ENCODE data around the gene CYTH3. TPM values are rescaled to one million over a fixed set of nuclear protein-coding genes. Genes with fewer than 3 reads are reported as not detected.

The CYTH3 gene
- polyA plus RNA-seq, 1 donor (not counting 4 experiments of a cell fraction or from before 2014, with no cell fraction given): 28.4 TPM

GRCh38 chr7:6175645-6176044 lies 96.8 kb downstream of the CYTH3 start:
- Histone ChIP-seq H3K36me3 (ENCODE audit: control insufficient read depth in 2 of 2, extremely low read depth in 1 of 2, insufficient read depth in 2 of 2, low read length in 2 of 2) (peaks cover 15 to 23% of the 10 kb centered on the region in 2 experiments), H3K9me1 (ENCODE audit: control insufficient read depth, extremely low read depth, insufficient read depth, low read length) (no peaks in the 10 kb centered on the region), H3K4me1 (ENCODE audit: control insufficient read depth, extremely low read depth, insufficient read depth, low read length) (peaks cover 6% of the 10 kb centered on the region), H3K27ac (ENCODE audit: control insufficient read depth, insufficient read depth, low read length) (no peak overlapping the region), H3K27me3 (ENCODE audit: control insufficient read depth, extremely low read depth, insufficient read depth, low read length) (no peaks in the 10 kb centered on the region), H3K4me2 (ENCODE audit: control insufficient read depth, extremely low read depth, insufficient read depth, low read depth, low read length) (no peak overlapping the region), H3K79me2 (ENCODE audit: control insufficient read depth, insufficient read depth, low read length) (no peaks in the 10 kb centered on the region), H3K9me3 (ENCODE audit: control insufficient read depth, low read depth, low read length) (no peaks in the 10 kb centered on the region), H3K4me3 (ENCODE audit: control insufficient read depth in 2 of 3, extremely low read depth in 1 of 3, insufficient read depth in 2 of 3, low read depth in 1 of 3, low read length in 3 of 3) (no peak overlapping the region), H3K9ac (ENCODE audit: control insufficient read depth, extremely low read depth, insufficient read depth, low read length) (no peak overlapping the region), H4K20me1 (ENCODE audit: control insufficient read depth, extremely low read depth, insufficient read depth, low read length) (no peaks in the 10 kb centered on the region), H2AFZ (ENCODE audit: control insufficient read depth, low read length) (no peak overlapping the region)
- DNase-seq (ENCODE audit: low read depth, low spot score) (no peak), FAIRE-seq (no peak)
- TF ChIP-seq EZH2 (IDR thresholded peaks at IDR 0.05; ENCODE audit: low read length) (no peak), CTCF (optimal IDR thresholded peaks at IDR 0.05 in 1 of 3, IDR thresholded peaks at IDR 0.05 in 1 of 3, conservative IDR thresholded peaks at IDR 0.05 in 1 of 3; ENCODE audit: extremely low read depth in 1 of 3, insufficient read depth in 2 of 3, low read length in 3 of 3) (no peak)
- dilution Hi-C loops (cut with MboI; ENCODE audit: extremely low pct_ligation_motif_present, low sequenced_read_pairs): no loop called here

- no peak overlapping the region for H3K27ac ChIP-seq (ENCODE audit: control insufficient read depth, insufficient read depth, low read length)
- no peaks in the 10 kb centered on the region for H3K79me2 ChIP-seq (ENCODE audit: control insufficient read depth, insufficient read depth, low read length)
- no peak overlapping the region for H3K9ac ChIP-seq (ENCODE audit: control insufficient read depth, extremely low read depth, insufficient read depth, low read length)
- dilution Hi-C loops (cut with MboI; ENCODE audit: extremely low pct_ligation_motif_present, low sequenced_read_pairs): no loop called here
- no peaks in the 10 kb centered on the region for H3K27me3 ChIP-seq (ENCODE audit: control insufficient read depth, extremely low read depth, insufficient read depth, low read length)
- TF ChIP-seq EZH2 (IDR thresholded peaks at IDR 0.05; ENCODE audit: low read length) (no peak), CTCF (optimal IDR thresholded peaks at IDR 0.05 in 1 of 3, IDR thresholded peaks at IDR 0.05 in 1 of 3, conservative IDR thresholded peaks at IDR 0.05 in 1 of 3; ENCODE audit: extremely low read depth in 1 of 3, insufficient read depth in 2 of 3, low read length in 3 of 3) (no peak)
- no peak overlapping the region for H3K4me2 ChIP-seq (ENCODE audit: control insufficient read depth, extremely low read depth, insufficient read depth, low read depth, low read length)
- FAIRE-seq: no peak
- H3K9me3 ChIP-seq (ENCODE audit: control insufficient read depth, low read depth, low read length): no peaks in the 10 kb centered on the region
- H3K4me1 ChIP-seq (ENCODE audit: control insufficient read depth, extremely low read depth, insufficient read depth, low read length): peaks cover 6% of the 10 kb centered on the region
- no peaks in the 10 kb centered on the region for H4K20me1 ChIP-seq (ENCODE audit: control insufficient read depth, extremely low read depth, insufficient read depth, low read length)
- H2AFZ ChIP-seq (ENCODE audit: control insufficient read depth, low read length): no peak overlapping the region
- H3K9me1 ChIP-seq (ENCODE audit: control insufficient read depth, extremely low read depth, insufficient read depth, low read length): no peaks in the 10 kb centered on the region
- H3K36me3 ChIP-seq (ENCODE audit: control insufficient read depth in 2 of 2, extremely low read depth in 1 of 2, insufficient read depth in 2 of 2, low read length in 2 of 2): peaks cover 21 to 28% of the 10 kb centered on the region in 2 experiments
- DNase-seq (ENCODE audit: low read depth, low spot score): no peak
- H3K4me3 ChIP-seq (ENCODE audit: control insufficient read depth in 2 of 3, extremely low read depth in 1 of 3, insufficient read depth in 2 of 3, low read depth in 1 of 3, low read length in 3 of 3): no peak overlapping the region
Observed at GRCh38 chr7:6172910-6173295, 99.5 kb downstream of the CYTH3 start.
